Measurements from ENCODE around the gene SPECC1.

DNA sequence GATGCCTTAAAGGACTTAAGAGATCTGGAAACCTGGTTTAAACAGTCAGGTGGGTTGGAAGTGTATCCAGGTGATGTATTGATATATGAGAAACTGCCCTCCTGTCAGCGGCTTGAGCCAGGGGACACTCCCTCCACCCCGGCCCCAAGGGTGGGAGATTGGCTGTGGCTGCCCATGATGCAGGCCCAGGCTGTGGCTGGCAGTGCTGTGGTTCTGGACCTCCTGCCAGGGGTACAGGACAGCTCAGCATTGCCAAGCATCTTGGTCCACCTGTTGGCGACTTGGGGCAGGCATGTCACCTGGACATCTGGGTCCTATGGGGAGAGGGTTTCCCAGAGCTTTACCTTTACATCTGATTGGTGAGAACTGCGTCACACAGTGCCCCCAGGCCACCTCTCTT is 201.0 kb downstream of the SPECC1 start:
- TF ChIP-seq, protein P1, sequence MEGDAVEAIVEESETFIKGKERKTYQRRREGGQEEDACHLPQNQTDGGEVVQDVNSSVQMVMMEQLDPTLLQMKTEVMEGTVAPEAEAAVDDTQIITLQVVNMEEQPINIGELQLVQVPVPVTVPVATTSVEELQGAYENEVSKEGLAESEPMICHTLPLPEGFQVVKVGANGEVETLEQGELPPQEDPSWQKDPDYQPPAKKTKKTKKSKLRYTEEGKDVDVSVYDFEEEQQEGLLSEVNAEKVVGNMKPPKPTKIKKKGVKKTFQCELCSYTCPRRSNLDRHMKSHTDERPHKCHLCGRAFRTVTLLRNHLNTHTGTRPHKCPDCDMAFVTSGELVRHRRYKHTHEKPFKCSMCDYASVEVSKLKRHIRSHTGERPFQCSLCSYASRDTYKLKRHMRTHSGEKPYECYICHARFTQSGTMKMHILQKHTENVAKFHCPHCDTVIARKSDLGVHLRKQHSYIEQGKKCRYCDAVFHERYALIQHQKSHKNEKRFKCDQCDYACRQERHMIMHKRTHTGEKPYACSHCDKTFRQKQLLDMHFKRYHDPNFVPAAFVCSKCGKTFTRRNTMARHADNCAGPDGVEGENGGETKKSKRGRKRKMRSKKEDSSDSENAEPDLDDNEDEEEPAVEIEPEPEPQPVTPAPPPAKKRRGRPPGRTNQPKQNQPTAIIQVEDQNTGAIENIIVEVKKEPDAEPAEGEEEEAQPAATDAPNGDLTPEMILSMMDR (conservative IDR thresholded peaks at IDR 0.05): no peak
- TF ChIP-seq EZH2 (IDR thresholded peaks at IDR 0.05; ENCODE audit: low read depth): no peak

All from PC-9 (cell line).